Activated CD8-positive, alpha-beta memory T cell treated with anti-CD3 and anti-CD28 coated beads, Interleukin-2, amount 50 U/mL, for 4 hours (primary cell): Measurements from ENCODE around the gene AKR1C3.
"Not testable (repeated sequence)": the region's sequence is repeated elsewhere in the genome, so short reads cannot be mapped to it uniquely, and the experiment has no call there.

ENCODE experiments used
- DNase-seq: peaks from one replicate; pipeline ENCODE4 v3.0.0-alpha.2; 2020

AKR1C3 gene

GRCh38 chr10:5094265-5095205 is at the start of gene AKR1C3:
AKR1C3 (plus strand) TSS chr10:5094414; CDS start chr10:5094445, 31 bp downstream.
- DNase-seq = no peak

DNA sequence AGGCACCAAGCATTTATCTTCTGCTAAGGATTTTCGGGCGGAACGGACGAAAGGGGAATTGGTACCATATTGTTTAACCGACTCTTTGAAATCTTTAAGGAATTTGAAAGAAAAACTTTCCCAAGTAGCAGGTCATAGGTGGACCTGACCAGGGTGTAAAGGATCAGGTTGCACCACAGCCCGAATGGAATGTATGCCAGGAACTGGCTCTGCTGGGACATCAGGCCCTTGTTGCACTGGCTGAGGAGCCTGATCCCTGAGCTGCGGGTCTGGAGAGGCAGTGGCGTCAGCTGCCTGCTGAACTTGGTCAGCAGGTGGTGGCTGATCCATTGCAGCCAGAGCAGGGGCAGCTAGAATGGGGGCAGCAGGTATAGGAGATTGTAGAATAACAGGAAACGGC is 49.1 kb upstream of the AKR1C3 start:
- no peak for DNase-seq

DNA sequence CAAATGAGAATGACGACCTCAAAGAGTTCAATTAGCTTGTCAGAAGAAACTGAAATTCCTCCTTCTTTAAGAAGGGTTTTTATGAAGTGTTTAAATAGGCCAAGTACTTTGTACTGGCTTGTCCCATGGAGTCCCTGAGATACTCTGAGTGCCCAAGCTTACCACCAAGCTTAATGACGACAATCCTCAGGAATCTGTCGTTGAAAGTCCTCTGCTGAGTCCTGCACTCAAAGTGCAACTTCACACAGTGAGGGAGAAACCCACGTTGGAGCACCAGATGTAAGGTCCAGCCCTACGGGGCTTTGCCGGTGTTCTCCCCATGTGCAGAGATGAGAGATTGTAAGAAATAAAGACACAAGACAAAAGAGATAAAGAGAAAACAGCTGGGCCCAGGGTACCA is 47.8 kb upstream of the AKR1C3 start:
- DNase-seq = no peak

DNA sequence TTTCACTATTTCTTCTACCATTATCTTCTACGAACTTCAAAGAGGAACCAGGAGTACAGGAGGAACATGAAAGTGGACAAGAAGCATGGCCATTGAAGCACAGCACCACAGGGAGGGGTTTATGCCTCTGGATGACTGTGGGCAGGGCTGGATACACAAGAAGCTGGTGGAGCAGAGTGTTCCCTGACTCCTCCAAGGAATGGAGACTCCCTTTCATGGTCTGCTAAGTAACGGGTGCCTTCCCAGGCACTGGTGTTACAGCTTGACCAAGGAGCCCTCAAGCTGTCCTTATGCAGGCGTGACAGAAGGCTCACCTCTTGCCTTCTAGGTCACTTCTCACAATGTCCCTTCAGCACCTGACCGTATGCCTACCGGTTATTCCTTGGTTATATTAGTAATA is 47.2 kb upstream of the AKR1C3 start:
- not testable (repeated sequence) for DNase-seq

DNA sequence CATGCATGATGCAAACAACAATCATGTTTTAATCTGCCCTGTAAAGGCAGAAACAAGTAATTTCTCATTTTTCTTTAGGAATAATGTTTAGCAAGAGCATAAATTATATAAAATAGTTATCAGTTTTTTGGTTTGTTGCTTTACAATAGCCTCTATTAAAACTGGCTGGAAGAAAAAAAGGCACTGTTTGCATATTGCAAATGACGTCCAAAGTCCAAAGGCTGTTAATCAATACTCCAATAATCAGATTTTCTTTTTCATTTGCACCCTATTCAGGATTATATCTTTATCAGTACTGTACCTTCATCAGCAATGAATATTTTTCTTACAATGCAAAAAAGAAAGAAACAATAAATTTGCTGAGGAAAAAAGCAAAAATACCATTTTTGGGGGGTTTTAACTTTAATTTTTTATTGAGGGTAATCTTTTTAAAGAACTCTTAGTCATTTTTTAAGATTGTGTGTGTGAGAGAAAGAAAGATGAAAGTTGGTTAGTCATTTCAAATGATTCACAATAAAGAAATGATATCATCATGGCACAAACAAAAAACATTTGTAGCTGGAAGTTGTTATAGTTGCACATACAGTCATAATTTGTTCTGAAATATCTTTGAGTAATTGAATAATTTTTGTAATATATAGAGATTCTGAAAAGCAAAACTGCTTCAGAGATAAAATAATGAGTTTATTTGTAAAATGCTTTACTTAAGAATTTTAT is 46.1 kb upstream of the AKR1C3 start:
- no peak for DNase-seq

- DNase-seq = not testable (repeated sequence)
Observed at GRCh38 chr10:5052951-5053500, 41.2 kb upstream of the AKR1C3 start.

DNA sequence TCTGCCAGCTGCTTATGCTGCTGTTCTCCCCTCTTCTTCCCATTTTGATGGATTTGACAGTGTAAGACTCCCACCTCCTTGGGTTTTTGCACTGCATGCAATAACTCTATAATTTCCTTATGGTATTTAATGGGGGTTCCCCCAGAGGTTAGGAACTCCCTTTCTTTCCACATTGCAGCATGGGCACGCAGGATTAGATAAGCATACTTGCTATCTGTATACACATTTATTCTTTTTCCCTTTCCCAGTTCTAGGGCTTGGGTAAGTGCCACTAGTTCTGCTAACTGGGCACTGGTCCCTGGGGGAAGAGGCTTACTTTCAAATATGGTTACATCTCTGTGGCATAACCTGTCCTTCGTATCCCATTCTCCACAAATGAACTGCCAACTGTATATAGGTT is 39.4 kb upstream of the AKR1C3 start:
- not testable (repeated sequence) for DNase-seq

GRCh38 chr10:5059267-5059666 is 34.9 kb upstream of the AKR1C3 start:
- not testable (repeated sequence) for DNase-seq

DNA sequence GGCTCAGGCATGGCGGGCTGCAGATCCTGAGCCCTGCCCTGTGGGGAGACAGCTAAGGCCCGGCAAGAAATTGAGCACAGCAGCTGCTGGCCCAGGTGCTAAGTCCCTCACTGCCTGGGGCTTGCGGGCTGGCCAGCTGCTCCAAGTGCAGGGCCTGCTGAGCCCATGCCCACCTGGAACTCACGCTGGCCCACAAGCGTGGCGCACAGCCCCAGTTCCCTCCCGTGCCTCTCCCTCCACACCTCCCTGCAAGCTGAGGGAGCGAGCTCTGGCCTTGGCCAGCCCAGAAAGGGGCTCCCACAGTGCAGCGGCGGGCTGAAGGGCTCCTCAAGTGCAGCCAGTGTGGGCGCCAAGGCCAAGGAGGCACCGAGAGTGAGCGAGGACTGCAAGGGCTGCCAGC is 33.4 kb upstream of the AKR1C3 start:
- DNase-seq = not testable (repeated sequence)

- no peak for DNase-seq
Observed at GRCh38 chr10:5064656-5065055, 29.6 kb upstream of the AKR1C3 start.

DNA sequence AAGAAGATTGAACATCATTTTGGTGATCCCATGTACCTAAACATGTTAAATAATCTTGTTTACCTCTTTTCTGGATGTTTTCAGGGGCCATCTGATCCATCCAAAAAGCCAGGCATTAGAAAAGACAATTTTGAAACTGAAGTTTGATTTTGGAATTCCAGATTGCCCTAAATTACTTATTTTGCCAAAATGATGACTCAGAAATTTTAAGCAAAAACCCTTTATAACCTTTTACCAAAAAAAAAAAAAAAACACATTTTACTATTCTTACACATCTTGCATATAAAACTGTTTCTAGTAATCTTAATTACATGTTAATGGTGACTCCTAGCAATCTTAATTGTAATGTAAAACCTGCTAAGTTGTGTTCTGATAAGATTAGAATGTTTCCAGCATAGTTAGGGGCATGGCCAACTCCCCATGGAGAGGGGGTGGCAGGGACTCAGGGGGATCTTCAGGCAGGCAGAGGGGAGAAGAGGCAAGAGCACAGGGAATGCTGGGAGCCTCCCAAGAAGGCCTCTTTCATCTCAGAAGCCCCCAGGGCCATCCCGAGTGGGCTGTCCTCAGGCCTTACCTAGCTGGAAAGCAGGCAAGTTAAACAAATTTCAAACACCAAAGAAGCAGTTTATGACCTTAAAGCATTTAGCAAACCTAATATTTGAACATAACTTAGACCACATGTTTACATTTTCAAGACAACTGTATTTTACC is 25.8 kb upstream of the AKR1C3 start:
- DNase-seq = no peak

DNA sequence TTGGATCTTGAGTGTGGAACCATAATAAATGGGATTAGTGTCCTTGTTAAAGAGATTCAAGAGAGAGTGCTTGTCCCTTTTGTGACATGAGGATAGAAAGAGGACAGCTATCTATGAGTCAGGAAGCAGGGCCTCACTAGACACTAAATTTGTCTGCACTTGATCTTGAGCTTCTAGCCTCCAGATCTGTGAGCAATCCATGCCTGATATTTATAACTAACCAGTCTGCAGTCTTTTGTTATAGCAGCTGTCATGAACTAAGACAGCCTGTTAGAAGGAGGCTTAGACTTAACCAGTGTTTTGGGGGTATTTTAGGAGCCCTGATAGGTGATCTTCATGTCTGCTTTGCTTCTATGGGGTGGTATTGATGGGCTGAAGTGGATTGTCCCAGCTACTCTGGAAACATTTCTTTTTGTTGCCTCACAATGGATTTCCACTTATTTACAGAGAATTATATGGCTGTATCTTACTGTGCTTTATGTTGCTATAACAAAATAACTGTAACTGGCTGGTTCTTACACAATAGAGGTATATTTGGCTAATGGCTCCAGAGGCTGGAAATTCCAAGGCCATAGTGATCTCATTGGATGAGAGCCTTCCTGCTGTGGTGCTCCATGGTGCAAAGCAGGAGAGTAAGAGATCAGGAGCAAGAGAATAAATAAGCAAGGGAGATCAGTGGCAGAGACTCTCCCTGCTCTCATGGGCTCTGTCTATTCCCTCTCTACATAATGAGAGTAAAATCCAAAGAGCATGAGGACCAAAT is 23.4 kb upstream of the AKR1C3 start:
- no peak for DNase-seq

- no peak for DNase-seq
Observed at GRCh38 chr10:5071411-5072198, 22.6 kb upstream of the AKR1C3 start.

DNA sequence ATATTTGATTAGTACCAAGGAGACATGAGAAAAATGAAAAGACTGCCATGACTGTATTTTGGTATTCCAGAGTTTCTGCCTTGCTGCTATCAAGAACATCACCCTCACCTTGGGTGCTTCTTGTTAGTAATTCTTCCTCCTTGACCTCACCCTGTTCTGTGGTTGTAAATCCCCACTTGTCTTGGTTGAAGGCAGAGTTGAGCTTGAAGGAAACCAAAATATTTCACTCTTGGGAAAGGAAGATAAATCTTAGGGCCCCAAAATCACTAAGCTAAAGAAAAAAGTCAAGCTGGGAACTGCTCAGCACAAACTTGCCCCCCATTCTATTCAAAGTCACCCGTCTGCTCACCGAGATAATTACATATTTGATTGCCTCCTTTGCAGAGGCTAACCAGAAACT is 20.6 kb upstream of the AKR1C3 start:
- no peak for DNase-seq

- no peak for DNase-seq
Observed at GRCh38 chr10:5076615-5077014, 17.6 kb upstream of the AKR1C3 start.

- no peak for DNase-seq
Observed at GRCh38 chr10:5078547-5079180, 15.6 kb upstream of the AKR1C3 start.

DNA sequence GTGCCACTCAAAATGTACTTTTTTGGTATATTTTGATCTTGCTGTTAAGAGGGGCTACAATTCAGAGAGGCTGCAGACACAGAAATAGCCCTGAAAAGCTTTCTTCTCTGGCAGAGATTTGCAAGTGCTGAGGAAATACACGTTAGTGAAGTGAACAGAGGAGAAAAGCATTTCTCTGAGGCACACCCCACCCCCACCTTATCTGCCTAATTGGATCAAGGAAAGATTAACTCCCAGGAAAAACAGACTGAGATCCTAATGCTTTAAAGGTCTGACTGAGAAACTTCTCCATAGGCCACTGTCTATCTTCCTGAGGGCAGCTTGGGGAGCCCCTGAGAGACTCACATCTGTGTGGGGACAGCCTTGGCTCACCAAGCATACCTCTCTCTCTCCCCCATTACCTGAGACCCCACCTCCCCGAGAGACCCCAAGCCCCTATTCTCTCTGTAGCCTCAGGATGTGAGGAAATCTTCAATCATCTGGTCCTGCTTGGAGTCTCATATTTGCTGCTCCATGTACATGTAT is 14.8 kb upstream of the AKR1C3 start:
- no peak for DNase-seq

DNA sequence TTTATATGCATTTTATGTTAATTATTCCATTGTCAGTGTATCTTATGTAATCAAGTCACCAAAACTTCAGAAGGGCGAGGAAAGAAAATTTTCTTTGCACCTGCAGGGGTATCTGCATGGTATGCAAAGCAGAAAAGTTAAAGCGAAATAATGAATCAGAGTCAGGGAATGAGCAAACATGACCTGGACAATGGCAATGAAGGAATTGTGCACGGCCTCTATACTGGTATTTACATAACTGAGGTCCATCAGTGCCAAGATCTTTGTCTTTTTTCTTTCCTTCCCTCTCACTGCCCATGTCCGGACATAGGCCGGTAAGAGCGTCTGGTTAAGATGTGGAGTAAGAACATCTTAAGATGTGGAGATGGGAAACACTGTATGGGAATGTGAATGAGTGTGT is 14.4 kb upstream of the AKR1C3 start:
- no peak for DNase-seq

- DNase-seq = no peak
Observed at GRCh38 chr10:5081091-5081490, 13.1 kb upstream of the AKR1C3 start.

- DNase-seq = no peak
Observed at GRCh38 chr10:5088703-5089261, 5.4 kb upstream of the AKR1C3 start.
